NCI-H82 treated with DMSO at 0.1 percent for 48 hours (cell line): Measurements from ENCODE around the gene NPM3.
"Not testable (repeated sequence)": the region's sequence is repeated elsewhere in the genome, so short reads cannot be mapped to it uniquely, and the experiment has no call there.

ENCODE experiments used
- DNase-seq: peaks from one replicate; lab custom pipeline; 2025; ENCODE audit not compliant: unreplicated experiment; lab: John Stamatoyannopoulos, UW

NPM3 gene

DNA sequence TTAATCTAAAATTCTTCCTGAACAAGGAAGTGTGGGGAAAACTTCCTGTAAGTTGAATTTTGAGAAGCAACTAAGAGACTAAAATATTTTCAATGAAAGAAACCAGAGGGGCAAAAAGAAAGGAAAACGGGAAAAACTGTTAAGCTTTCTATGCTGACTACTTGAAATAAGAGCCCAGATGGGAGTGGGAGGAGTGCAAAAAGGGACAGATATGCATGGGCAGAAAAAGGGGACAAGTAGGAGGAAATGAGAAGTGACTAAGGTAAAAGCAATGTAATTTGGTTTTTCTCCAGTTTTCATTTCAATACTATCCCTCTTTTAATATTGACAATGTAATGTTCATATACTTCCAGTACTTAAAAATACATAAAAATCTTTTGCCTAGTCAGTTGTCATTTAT lies 23.9 kb upstream of the NPM3 start:
- no peak for DNase-seq

DNA sequence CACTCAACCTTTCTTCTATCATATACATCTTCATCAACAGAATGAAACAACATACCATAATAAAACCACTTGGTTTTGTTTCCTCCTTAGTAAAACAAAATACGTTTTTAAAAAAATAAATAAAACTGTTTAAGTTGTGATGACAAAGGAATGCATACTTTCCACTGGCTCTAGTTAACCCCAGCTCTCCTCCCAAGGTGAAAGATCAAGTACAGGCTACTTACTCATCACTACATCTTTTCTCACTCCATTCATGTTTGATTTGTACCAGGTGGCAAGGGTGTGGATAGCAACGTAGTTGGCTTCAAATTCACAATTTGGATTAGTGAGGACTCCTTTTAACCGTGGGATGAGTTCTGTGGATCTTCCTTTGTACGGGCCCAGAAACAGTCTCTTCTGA lies 20.3 kb upstream of the NPM3 start:
- DNase-seq = no peak

DNA sequence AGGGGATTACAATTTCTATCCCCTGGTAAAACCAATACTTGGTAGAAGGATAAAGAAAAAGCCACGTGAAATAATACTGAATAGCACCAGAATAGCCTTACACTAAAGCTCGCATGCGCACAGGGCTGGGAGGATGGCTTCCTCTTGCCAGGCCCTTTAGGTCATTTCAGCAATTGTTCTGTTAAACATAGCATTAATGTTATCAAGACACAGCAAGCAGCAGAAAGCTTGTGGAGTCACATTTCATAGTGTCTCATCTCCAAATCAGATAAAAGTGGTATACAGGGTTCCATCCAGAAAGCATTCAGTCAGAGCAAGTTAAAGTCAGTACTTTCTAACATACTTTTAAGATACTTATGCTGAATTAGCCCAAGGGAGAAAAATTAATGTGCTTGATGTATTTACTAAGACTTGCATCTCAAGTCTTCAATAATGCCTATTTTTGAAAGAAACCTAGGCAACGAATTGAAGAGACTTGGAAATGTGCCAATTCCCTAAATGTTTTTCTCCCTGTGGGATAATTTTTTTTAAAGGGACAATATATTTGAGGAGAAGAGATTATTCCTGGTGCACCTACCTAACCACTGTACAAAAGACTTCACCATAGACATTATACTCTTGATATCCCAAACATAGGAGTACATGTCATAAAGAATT lies 14.3 kb upstream of the NPM3 start:
- no peak for DNase-seq

DNA sequence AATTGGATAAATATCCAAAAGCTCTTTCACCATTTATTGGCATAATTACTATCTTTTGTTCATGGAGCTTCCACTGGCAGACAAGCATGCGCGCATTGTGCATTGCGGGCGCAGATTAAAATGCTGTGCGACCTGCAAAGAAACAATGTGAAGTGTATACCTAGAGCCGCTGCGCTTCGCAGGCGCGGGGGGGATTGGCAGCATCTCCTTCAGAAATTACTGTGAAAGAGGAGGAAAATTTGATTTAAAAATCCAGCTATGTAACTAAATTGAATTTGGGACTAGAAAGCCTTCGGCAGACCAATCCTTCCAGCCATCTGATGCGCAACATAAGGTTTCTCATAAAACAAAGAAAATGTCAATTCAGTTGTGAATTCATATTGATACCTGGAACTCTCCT lies 10.3 kb upstream of the NPM3 start:
- DNase-seq = no peak

DNA sequence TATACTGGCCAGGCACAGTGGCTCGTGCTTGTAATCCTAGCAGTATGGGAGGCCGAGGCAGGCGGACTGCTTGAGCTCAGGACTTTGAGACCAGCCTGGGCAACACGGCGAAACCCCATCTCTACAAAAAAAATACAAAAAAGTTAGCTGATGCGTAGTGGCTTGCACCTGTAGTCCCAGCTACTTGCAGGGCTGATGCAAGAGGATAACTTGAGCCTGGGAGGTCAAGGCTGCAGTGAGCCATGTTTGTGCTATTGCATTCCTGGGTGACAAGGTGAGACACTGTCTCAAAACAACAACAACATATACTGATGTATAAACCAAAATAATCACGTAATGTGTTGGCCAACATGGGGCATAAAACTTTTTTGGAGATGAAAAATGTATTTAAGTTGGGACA lies 6.4 kb upstream of the NPM3 start:
- no peak for DNase-seq

DNA sequence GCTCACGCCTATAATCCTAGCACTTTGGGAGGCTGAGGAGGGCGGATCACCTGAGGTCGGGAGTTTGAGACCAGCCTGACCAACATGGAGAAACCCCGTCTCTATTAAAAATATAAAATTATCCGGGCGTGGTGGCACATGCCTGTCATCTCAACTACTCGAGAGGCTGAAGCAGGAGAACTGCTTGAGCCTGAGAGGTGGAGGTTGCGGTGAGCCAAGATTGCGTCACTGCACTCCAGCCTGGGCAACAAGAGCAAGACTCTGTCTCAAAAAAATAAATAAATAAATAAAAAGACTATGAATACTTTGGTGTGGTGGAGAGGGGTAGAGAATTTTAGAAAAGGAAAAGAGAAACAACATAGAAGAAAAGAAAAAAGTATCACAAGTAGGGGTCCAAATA lies 6.0 kb upstream of the NPM3 start:
- DNase-seq = not testable (repeated sequence)

DNA sequence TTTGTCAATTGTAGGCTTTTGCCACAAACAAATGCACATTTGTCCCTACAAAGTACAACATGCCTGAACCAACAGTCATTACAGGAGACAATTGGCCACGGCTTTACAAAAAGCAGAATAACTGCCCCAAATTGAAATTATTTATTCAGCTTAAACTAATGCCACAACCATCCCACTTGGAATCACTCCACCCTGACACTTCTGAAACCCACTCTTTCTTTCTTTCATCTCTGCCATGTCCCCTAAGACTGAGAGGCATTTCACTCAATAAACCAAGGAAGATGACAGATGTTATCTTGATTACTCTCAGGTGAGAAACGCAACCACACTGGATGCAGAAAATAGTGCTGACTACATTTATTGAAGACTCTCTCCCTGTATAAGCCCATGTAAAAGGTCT lies 2.6 kb upstream of the NPM3 start:
- DNase-seq = no peak

DNA sequence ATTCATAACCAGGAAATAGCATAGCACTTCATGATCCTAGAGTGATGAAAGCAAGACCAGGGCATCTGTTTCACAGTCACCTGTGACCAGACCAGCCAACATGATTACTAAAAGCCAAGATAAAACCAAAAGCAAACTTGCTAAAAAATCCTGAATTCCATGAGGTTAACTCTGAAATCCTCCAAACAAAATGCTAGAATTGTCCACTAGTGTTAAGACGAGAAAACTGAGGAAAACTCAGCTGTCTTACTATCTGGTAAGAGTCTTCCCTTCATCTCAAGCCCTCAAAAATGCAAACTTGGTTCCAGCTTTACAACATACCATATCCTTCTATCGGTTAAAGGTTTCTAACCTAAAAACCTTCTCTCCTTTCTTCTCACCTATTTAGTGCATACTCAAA lies 1.3 kb upstream of the NPM3 start:
- DNase-seq = no peak

DNA sequence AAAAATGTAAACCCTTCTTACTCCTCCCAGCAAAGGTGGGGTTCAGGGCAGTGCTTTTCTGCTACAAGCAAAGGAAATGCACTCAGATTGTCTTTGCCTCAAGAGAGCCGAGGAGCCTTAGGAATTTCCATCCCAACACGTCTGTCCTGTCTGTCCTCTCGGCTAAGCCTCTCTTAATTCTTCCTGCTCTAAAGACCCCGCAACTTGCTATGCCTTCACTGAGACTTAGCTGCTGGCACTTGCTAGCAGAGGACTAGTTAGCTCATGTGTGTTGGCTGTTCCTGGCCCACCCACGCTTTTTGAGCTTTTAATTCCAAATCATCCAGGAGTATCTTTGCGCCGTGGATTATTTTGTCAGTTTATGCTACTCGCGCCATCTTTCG lies 481 bp upstream of the NPM3 start:
- peak; percentile 46 for DNase-seq

DNA sequence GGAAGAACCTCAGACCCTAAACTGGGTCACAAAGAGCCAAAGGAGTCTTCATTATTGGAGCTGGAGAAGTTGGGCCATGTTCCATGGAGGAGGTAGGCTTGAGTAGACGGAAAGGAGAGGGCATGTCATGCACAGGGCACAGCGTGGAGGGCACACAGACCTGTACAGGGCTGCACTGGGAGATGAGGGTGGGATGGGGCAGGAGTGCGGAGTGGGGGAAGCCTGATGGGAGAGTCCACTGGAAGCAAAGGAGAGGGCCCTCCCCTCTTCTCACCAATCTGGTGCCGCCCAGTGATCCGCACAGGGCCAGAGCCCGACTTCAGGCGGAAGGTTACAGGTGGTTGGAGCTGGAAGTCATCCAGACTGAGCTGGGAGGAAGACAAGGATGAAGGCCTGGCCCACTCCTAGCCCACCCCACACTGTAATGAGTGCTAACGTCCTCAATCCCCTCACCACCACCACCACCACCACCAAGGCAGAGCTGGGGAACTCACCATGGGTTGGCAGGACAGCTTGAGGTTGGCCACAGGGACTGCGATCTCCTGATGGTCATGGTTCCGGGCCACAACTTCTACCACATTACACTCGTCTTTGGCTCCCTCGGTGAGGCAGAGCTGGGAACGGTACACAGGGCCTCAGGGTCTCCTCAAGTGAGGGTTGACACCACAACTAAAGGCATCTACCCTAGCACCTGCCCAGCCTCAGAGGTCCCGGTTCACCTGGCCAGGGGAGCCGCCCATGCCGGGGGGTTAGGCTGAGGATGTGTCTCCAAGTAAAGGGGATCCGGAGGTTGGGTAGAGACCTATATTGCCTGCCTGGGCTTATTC lies 1.0 kb downstream of the NPM3 start:
- DNase-seq = no peak

DNA sequence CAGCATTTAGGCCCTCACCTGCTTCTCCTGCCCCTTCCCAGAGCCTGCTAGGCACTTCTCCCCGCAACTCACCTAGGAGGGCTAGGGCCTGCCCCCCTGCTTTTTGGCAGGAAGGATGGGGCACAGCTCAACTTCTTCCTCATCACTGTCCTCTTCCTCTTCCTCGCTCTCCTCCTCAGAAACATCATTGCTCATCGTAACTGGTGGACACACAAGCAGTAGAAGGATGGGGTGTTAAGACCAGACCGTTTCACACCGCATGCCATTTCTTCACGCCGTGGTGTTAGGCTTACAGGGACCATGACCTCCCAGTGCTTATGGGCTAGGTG lies 1.6 kb downstream of the NPM3 start:
- DNase-seq = no peak

DNA sequence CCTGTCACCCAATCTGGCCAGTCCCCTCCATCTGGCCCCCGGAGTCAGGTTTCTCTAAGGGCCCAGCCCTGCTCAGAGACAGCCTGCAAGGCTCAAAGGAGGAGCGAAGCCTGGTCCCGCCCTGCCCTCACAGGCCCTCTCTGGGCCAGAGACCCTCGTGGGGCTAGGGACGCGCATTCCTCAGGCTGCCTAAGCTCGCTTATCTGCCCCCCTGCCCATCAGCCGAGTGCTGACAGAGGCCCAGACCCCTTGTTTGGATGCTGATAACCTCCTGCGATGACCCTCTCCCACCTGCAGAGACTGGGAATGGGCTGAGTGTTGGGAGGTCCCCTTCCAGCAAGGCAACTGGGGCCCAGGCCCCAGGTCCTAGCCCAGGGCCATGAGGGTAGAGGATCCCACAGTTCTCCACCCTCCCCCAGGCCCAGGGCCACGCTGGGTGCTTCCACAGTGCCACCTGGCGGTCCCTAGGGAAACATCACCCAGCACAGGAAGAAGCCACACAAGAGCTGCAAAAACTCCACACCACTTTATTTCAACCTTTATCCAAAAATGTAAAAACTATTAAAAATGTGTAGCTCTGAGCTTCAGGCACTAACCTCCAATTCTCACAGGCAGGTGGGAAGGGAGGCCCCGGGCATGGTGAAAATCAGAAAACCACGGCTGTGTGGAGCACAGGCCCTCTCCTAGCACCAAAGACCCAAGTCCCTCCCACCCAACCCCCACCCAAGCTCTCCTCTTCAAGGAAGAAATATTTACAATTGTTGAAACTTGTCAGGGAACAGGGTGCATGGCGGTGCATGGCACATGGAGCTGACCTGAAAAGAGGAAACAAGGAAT lies 2.2 kb downstream of the NPM3 start:
- DNase-seq = peak; percentile 23

DNA sequence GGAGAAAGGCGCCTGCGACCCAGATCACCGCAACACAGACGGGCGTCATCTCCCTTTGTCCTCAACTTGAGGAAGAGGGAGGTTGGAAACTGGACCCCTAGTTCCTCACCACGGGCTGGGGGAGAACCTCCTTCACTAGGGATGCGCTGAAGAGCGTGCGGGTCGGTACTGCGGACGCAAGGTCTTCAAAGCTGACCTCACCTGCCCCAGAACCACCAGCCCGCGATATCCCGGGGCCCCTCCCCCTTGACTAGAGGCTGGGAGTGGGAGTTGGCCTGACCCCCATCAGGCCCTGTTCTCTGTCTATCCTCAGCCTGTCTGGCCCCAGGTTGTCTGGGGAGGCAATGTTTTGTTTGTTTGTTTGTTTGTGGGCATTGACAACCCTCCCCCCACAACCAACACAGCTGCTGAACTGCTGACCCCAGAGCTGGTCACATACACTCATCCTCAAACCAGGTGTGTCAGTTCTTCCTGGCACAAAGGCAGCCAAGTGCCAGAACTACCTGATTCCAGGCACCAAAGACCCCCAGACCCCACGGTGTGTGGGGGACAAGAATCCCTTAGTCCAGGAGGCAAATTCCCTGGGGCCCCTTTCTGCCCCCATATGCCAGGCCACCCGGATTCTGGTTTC lies 2.9 kb downstream of the NPM3 start:
- DNase-seq = no peak

DNA sequence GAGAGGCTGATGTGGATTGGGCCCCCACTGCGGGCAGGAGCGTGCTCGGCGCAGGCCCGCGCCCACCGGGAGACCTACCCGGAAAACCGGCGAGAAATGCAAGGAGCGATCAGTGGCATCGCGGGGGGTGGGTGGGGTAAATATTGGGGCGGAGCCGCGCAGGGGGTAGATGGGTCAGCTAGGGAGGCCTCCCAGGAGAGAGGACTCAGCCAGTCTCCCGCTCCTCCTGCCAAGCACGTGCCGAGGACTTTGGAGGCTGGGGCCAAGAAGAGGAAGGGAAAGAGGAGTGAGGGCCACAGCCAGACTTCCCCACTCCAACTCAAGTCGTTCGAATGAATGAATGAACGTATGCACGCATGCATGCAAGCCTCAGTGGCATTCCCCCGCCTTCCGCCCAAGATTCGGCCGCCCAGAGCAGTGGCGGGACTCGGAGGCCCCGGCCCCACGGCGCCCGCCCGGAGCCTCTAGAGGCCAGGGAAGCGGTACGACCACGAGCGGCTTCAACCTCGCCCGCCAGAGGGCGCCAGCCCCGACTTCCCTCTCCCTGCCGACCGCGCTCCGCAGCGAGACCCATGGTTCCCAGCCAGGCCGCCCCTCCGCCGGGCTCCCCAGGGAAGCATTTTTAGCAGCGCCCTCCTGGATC lies 3.6 kb downstream of the NPM3 start:
- DNase-seq = no peak

DNA sequence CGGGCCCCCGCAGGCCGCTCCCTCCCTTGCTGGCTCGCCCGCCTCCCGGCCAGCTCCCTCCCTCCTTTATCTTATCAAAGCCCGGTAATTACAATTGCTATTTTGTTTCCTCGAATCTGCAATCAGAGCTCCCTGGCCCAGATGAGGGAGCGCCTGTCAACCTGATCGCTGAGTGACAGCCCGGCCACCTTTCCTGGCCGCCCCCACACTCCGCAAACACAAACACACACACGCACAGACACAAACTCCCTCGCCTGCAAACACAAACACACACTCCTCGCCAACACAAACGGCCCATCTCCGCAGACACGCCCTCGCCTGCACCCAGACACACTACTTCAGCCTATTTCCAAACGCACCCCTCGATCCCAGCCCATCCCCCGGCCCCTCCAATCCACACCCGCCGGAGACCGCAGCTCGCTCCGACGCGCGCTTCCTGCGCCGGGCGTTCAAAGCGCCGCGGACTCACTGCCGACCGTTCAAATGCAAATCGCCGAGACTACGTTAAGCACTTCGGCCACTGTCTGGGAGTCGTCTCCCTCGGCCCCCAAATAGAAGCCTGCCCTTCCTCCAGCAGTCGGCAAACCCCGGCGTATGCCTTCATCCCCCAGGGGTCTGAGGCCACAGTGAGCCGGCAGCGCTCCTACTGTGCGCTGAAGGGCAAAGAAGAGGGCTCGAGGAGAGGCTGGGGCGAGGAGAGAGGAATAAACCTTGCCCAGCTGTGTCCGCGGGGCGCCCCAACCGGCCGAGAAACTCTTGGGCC lies 4.3 kb downstream of the NPM3 start:
- DNase-seq = no peak

DNA sequence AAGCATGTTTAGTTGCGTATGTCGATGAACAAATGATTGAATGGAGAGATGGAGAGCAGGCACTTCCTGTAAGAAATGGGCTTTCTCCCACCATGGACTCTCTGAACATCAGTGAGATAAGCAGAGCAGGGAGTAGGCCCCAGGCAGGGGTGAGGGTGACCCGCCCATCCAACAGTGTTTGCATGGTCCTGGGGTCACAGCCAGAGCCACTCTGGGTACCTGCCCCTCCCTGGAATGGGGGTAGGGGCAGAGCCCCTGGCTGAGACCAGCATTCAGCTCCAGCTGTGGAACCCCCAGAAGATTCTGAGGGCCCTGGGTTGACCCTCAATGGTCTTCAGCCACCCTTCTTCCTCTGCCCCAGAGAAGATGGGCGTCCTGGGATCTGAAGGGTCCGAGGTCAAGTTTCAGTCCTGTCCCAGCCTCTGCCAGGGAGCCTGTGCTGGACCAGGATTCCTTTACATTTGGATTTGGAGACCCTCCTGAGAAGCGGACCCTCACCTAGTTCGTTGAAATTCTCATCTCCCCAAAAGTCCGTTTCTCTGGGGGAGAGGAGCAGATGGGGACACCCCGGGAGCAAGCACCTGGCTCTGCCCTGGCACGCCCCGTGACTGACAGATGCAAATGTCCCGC lies 5.0 kb downstream of the NPM3 start:
- DNase-seq = no peak

DNA sequence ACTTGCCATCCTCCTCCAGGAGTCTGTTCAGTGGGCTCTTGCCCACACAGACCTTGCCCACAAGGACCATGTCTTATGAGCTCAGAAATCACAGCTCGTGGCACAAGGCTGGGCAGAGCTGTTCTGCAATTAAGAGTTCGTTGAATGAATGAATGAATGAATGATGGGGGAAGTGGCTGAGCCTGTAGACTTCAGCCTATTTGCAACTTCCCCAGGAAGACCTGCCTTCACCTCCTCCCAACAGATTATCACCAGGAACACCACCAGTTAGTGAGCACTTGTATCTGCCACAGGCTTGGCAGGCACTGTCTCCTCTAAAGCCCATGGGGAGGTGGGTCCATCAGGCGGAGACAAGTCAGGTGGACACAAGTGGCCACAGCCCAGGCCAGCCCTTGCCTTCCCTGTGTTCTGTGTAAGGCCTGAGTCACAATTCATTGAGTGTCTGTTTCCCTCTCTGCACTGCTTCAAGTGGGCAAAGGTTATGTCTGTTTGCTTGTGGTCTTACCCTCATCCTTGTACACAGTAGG lies 5.6 kb downstream of the NPM3 start:
- DNase-seq = no peak

DNA sequence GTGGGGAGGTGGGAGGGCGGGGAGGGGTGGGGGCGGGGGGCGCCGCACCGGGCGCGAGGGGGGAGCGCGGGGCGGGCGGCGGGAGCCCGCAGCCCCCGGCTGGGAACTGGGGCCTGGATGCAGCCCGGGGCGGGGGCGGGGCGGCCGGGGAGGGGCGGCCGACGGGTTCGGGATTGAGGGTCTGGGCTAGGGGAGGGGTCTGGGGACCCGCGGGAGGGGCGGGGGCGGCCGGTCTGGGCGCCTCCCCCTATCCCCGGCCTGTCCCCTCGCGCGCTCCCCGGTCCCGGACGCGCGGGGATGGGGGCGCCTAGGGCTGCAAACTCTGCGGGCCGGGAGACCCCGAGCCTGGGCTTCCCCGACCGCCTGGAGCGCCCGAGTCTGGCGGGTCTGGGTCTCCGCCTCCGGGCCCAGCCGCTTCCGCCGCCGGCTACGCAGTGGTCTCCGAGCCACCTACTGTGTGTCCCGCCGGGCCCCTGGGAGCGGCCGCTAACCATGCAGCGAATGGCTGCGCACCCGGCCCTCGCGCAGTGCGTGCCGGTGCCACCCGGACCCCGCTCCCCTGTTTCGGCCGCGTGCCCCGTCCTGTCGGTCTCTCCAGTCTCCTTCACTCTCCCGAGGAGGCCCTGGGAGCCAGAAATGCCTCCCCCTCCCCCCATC lies 7.0 kb downstream of the NPM3 start:
- no peak for DNase-seq
